HepG2 (cell line): ENCODE measurements around the gene ANKRD49. TPM values are rescaled to one million over a fixed set of nuclear protein-coding genes. Genes with fewer than 3 reads are reported as not detected.

Experiments used
- ARHGAP35 ChIP-seq: sonication (generic); formaldehyde crosslinking; IDR thresholded peaks from 2 replicates; pipeline ENCODE4 v1.9.0; 2022; ENCODE audit warnings: mild to moderate bottlenecking, inconsistent platforms, moderate library complexity, missing genetic modification reagents, borderline replicate concordance
- ARID5B ChIP-seq: IDR thresholded peaks from 2 replicates; pipeline ENCODE4 v1.4.0; 2020; ENCODE audit warnings: mild to moderate bottlenecking, missing genetic modification reagents
- ARNT ChIP-seq: fragments of 450-650 bp; IDR thresholded peaks from 2 replicates; pipeline ENCODE4 v1.6.1; 2017
- ATF3 ChIP-seq: sonication (generic); formaldehyde crosslinking; IDR thresholded peaks from 2 replicates; pipeline ENCODE4 v1.4.0; 2020; ENCODE audit warnings: missing genetic modification reagents
- CREBL2 ChIP-seq: sonication (generic); formaldehyde crosslinking; IDR thresholded peaks from 2 replicates; pipeline ENCODE4 v1.8.1; 2023; ENCODE audit warnings: missing genetic modification reagents, mild to moderate bottlenecking, borderline replicate concordance
- GMEB2 ChIP-seq: IDR thresholded peaks from 2 replicates; pipeline ENCODE4 v1.6.1; 2016; ENCODE audit warnings: missing biosample characterization, missing genetic modification reagents, low read depth
- MAX ChIP-seq: IDR thresholded peaks from 2 replicates; pipeline ENCODE4 v1.6.1; 2012; ENCODE audit warnings: inconsistent platforms
- NCOA2 ChIP-seq: sonication (generic); formaldehyde crosslinking; IDR thresholded peaks from 2 replicates; pipeline ENCODE4 v1.8.0; 2022; ENCODE audit warnings: inconsistent platforms
- PAXIP1 ChIP-seq: sonication (generic); formaldehyde crosslinking; conservative IDR thresholded peaks from 2 replicates; pipeline ENCODE4 v1.4.0; 2020; ENCODE audit warnings: mild to moderate bottlenecking, missing genetic modification reagents, moderate library complexity
- SAFB2 ChIP-seq: sonication (generic); formaldehyde crosslinking; IDR thresholded peaks from 2 replicates; pipeline ENCODE4 v1.5.1; 2020; ENCODE audit warnings: missing genetic modification reagents, low read depth, mild to moderate bottlenecking, borderline replicate concordance
- SALL2 ChIP-seq: sonication (generic); formaldehyde crosslinking; IDR thresholded peaks from 2 replicates; pipeline ENCODE4 v1.8.1; 2023; ENCODE audit warnings: mild to moderate bottlenecking, missing genetic modification reagents, inconsistent platforms
- SAP130 ChIP-seq: IDR thresholded peaks from 2 replicates; pipeline ENCODE4 v1.6.1; 2016; ENCODE audit warnings: low read depth
- SRF ChIP-seq: IDR thresholded peaks from 2 replicates; pipeline ENCODE4 v1.6.1; 2011; ENCODE audit warnings: mild to moderate bottlenecking, low read depth, low read length, moderate library complexity
- TRIM24 ChIP-seq: sonication (generic); formaldehyde crosslinking; IDR thresholded peaks from 2 replicates; pipeline ENCODE4 v1.8.0; 2022; ENCODE audit warnings: mild to moderate bottlenecking, missing genetic modification reagents
- ZBED4 ChIP-seq: sonication (generic); formaldehyde crosslinking; IDR thresholded peaks from 2 replicates; pipeline ENCODE4 v1.4.0; 2020; ENCODE audit warnings: missing genetic modification reagents, borderline replicate concordance
- ZSCAN25 ChIP-seq: sonication (generic); formaldehyde crosslinking; IDR thresholded peaks from 2 replicates; pipeline ENCODE4 v1.8.0; 2022; ENCODE audit warnings: mild to moderate bottlenecking, missing genetic modification reagents
- polyA plus RNA-seq, 8 experiments: library from polyadenylated mRNA; depleted of rRNA in 3 of 8; stranded (reverse) in 7 of 8; unstranded in 1 of 8; fragments of >200 nt; fragmentation: Illumina TruSeq in 4 of 8; extraction: Trizol in 4 of 8; gene quantifications; 2 replicates each; pipeline versions ENCODE4 v1.2.1 to v1.2.3, GENCODE V29; 2011 to 2016; ENCODE audit warnings: low read depth in 4 of 8, missing spikeins in 1 of 8, mixed read lengths in 1 of 8; ENCODE audit not compliant: insufficient read depth in 1 of 8
- total RNA-seq, 5 experiments: library from RNA; depleted of rRNA; stranded (reverse); fragments of >200 nt; fragmentation: Illumina TruSeq; extraction: Trizol; gene quantifications; 2 replicates each; pipeline ENCODE4 v1.2.3, GENCODE V29; 2016; ENCODE audit warnings: low read depth in 1 of 5

The ANKRD49 gene
- total and polyA plus RNA-seq, 2 of the 13 experiments (the other 11 are each of a cell fraction or from before 2014, with no cell fraction given) = 14.2 to 14.3 TPM

- TF ChIP-seq SAP130 (CRISPR knock-in tag) = peak; percentile 59
- peak; percentile 50; the same call in 1 of the 2 replicates for TF ChIP-seq PAXIP1 (CRISPR knock-in tag)
- TF ChIP-seq ZSCAN25 (CRISPR knock-in tag) = no peak
- TF ChIP-seq ATF3 = no peak
- TF ChIP-seq SRF = no peak
- TF ChIP-seq ZBED4 = peak; percentile 83; the same call in 1 of the 2 replicates
- TF ChIP-seq ARID5B (CRISPR knock-in tag) = peak; percentile 54; the same call in 1 of the 2 replicates
- TF ChIP-seq CREBL2 (CRISPR knock-in tag) = no peak
- TF ChIP-seq TRIM24 (CRISPR knock-in tag) = no peak
- no peak for TF ChIP-seq ARNT
- TF ChIP-seq NCOA2 (CRISPR knock-in tag) = no peak
- no peak for TF ChIP-seq SALL2
- no peak for TF ChIP-seq GMEB2 (CRISPR knock-in tag)
- TF ChIP-seq SAFB2 (CRISPR knock-in tag) = no peak
- peak; percentile 67 for TF ChIP-seq MAX
- no peak for TF ChIP-seq ARHGAP35 (CRISPR knock-in tag)
These were observed 22.9 kb downstream of the ANKRD49 start (continued) for GRCh38 chr11:94516725-94517124.
